ENCODE data around the gene APOA4.

The APOA4 gene

DNA sequence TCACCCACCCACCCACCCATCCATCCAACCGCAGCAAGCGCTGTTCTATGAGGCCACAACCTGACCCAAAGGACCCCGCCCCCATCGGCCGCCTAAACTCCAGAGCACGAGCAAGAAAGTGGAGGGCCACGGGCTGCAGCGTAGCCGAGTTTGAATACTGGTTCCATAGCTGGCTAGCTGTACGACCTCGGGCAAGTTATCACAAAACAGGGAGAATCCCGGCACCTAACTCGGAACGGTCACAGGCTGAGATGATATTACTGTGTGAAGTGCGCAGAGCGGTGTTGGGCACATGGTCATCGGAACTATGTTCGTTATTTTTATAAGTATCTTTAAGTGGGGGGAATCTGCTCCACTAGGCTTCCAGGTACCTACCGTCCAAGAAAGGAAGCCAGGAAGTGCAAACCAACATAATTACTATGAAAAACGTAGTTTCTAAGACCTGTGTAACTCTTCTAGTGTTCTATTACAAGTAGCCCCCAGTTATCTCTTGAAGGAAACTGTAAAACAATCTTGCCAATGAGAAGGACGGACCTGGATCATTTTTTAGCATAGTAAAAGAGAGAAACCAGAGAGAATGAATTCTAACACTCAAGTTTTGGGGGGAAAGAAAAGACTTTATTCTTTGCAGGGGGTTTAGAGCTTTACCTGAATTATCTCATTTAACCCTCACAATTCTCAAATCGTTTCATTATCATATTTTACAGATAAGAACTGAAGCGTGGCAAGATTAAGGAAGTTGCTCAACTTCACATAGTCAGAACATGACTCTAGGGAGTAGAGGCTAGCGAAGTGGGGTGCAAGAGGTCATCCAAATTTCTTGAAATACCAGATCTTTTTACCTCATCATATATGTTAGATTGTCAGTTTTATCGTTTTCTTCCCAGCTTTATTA lies 49.7 kb downstream of the APOA4 start:
- no peak for DNase-seq

DNA sequence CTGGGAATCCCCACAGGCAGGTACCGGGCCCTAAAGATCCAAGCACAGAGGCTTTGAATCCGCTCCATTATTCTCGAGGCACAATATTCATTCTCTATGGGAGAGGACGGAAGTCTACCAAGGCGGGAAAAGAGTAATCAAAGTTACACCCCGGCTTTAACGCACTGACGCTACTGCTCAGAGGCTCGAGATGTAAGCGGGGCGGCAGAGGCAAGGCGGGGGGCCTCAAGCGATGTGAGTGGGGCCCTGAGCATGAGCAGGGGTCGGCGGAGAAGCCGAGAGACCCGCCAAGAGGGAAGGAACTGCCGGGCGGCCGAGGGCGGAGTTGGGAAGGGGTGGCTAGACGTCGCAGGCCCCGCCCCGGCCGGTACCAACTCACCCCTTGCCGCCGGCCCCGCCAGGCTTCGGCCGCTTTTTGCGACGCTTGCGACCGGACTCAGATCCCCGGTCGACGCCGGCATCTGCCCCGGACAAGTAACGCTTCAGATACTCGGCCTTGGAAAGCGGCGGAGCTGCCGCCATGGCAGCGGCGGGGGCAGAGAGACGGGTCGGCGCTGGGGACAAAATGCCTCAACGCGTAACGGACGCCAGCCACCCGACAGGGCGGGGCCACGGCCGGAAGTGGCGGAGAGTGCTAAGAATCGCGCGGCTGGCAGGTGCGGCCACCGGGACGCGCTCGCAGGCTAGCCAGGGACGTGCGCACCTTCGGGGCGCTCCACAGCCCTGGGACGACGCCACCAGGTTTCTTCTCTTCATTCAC lies 50.5 kb downstream of the APOA4 start, which contains the start of gene BUD13:
Gene BUD13 (minus strand): TSS at position 545 of the 760 bp plus-strand sequence. CDS start 23 bp downstream, at position 522.
- DNase-seq: peak; percentile 97

DNA sequence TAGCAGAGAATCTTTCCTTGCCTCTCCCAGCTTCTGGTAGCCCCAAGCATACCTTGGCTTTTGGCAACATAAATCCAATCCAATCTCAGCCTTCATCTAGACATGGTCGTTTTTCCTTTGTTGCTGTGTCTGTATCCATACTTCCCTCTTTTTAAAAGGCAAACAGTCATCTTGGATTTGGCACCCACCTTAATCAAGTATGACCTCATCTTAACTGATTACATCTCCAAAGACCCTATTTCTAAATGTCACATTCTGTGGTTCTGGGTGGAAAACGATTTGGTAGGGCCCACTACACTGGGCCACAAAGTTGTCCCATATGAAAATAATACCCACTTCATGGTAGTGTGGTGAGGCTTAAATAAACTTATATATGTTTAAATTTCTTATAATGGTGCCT lies 51.2 kb downstream of the APOA4 start:
- no peak for DNase-seq

Measured in RPMI8226 (cell line).